HG03135 (cell line): ENCODE measurements around the gene RNU1-2.
A peak's percentile ranks its signal among the peaks of the same experiment; 100 is the strongest.
"Not testable (repeated sequence)": the region's sequence is repeated elsewhere in the genome, so short reads cannot be mapped to it uniquely, and the experiment has no call there.

Experiments
- ATAC-seq: cut with Tn5 transposase; IDR thresholded peaks from one replicate; pipeline ENCODE4 v1.9.1; 2021; ENCODE audit warnings: mild to moderate bottlenecking, moderate library complexity; ENCODE audit not compliant: unreplicated experiment

The RNU1-2 gene

GRCh38 chr1:16895598-16896315 lies at the start of gene RNU1-2:
Gene RNU1-2 (plus strand): TSS chr1:16895980.
- ATAC-seq: peak; percentile 99

- ATAC-seq: not testable (repeated sequence)
Observed at GRCh38 chr1:16856201-16856600, 39.6 kb upstream of the RNU1-2 start.

GRCh38 chr1:16859167-16860041 lies 36.4 kb upstream of the RNU1-2 start:
- not testable (repeated sequence) for ATAC-seq

GRCh38 chr1:16860048-16860447 lies 35.7 kb upstream of the RNU1-2 start:
- ATAC-seq: not testable (repeated sequence)

GRCh38 chr1:16861832-16862245 lies 33.9 kb upstream of the RNU1-2 start:
- ATAC-seq: not testable (repeated sequence)

GRCh38 chr1:16862415-16862814 lies 33.4 kb upstream of the RNU1-2 start:
- ATAC-seq: not testable (repeated sequence)

GRCh38 chr1:16863024-16863423 lies 32.8 kb upstream of the RNU1-2 start:
- ATAC-seq: not testable (repeated sequence)

- not testable (repeated sequence) for ATAC-seq
Observed at GRCh38 chr1:16866926-16867707, 28.7 kb upstream of the RNU1-2 start.

GRCh38 chr1:16868787-16869186 lies 27.0 kb upstream of the RNU1-2 start:
- not testable (repeated sequence) for ATAC-seq

- ATAC-seq: not testable (repeated sequence)
Observed at GRCh38 chr1:16869996-16870395, 25.8 kb upstream of the RNU1-2 start.

- not testable (repeated sequence) for ATAC-seq
Observed at GRCh38 chr1:16871171-16871570, 24.6 kb upstream of the RNU1-2 start.

GRCh38 chr1:16872152-16873075 lies 23.4 kb upstream of the RNU1-2 start:
- ATAC-seq: not testable (repeated sequence)

- not testable (repeated sequence) for ATAC-seq
Observed at GRCh38 chr1:16873076-16873879, 22.5 kb upstream of the RNU1-2 start.

- ATAC-seq: not testable (repeated sequence)
Observed at GRCh38 chr1:16874968-16875765, 20.6 kb upstream of the RNU1-2 start.

GRCh38 chr1:16881742-16882141 lies 14.0 kb upstream of the RNU1-2 start:
- not testable (repeated sequence) for ATAC-seq

GRCh38 chr1:16882986-16883385 lies 12.8 kb upstream of the RNU1-2 start:
- no peak for ATAC-seq

- ATAC-seq: not testable (repeated sequence)
Observed at GRCh38 chr1:16884487-16884886, 11.3 kb upstream of the RNU1-2 start.
